Activated naive CD8-positive, alpha-beta T cell treated with anti-CD3 and anti-CD28 coated beads, Interleukin-2, amount 10 ng/mL, durations not matched to agents 7 days and 5 days (primary cell): ENCODE data around the gene CDH13. TPM values are rescaled to one million over a fixed set of nuclear protein-coding genes. Genes with fewer than 3 reads are reported as not detected.

Experiments
- ATAC-seq: fragments of 150-1000 bp; cut with Tn5 transposase; one replicate; pipeline ENCODE4 v1.10.0; 2021; ENCODE audit warnings: low read depth, moderate library complexity
- POLR2A ChIA-PET: fragments of 350-600 bp; sonication (Branson Sonifier 250); formaldehyde crosslinking; loops from one replicate; lab custom pipeline; 2021; ENCODE audit warnings: antibody characterized with exemption; lab: Charles Lee
- DNase-seq: peaks from one replicate; pipeline ENCODE4 v3.0.0; 2021
- H3K27ac Mint-ChIP-seq: one replicate; pipeline ENCODE4 v1.8.0; 2022; ENCODE audit warnings: mild to moderate bottlenecking, mixed read lengths
- H3K27me3 Mint-ChIP-seq: one replicate; pipeline ENCODE4 v1.8.0; 2022; ENCODE audit warnings: mild to moderate bottlenecking, moderate library complexity, mixed read lengths
- H3K36me3 Mint-ChIP-seq: one replicate; pipeline ENCODE4 v1.8.0; 2021; ENCODE audit warnings: mild to moderate bottlenecking, mixed read lengths
- H3K4me1 Mint-ChIP-seq: one replicate; pipeline ENCODE4 v1.8.0; 2021; ENCODE audit warnings: mixed read lengths
- H3K4me3 Mint-ChIP-seq: one replicate; pipeline ENCODE4 v1.8.0; 2022; ENCODE audit warnings: mild to moderate bottlenecking, moderate library complexity, mixed read lengths
- H3K9me3 Mint-ChIP-seq: one replicate; pipeline ENCODE4 v1.8.0; 2021; ENCODE audit warnings: mixed read lengths
- total RNA-seq, 2 experiments: library from RNA; stranded (reverse); gene quantifications; one replicate each; pipeline ENCODE4 v1.2.3, GENCODE V29; 2021

CDH13 gene
- total RNA-seq, 2 experiments from 2014 or later, result not detected

- Mint-ChIP-seq H3K4me3 (no peak overlapping the region), H3K36me3 (no peaks in the 10 kb centered on the region), H3K27me3 (no peaks in the 10 kb centered on the region), H3K4me1 (no peaks in the 10 kb centered on the region), H3K27ac (no peak overlapping the region), H3K9me3 (peaks cover 2% of the 10 kb centered on the region)
- ATAC-seq (no peak), DNase-seq (no peak)
- POLR2A ChIA-PET, result no interaction called here
Measured at GRCh38 chr16:83245061-83245460, 618.3 kb downstream of the CDH13 start.

- H3K4me1 Mint-ChIP-seq, result no peaks in the 10 kb centered on the region
- H3K27me3 Mint-ChIP-seq, result no peaks in the 10 kb centered on the region
- POLR2A ChIA-PET, result no interaction called here
- H3K27ac Mint-ChIP-seq, result no peak overlapping the region
- ATAC-seq (no peak), DNase-seq (no peak)
- H3K9me3 Mint-ChIP-seq, result peaks cover 2% of the 10 kb centered on the region
- H3K36me3 Mint-ChIP-seq, result no peaks in the 10 kb centered on the region
- H3K4me3 Mint-ChIP-seq, result no peak overlapping the region
Measured at GRCh38 chr16:83247767-83248372, 621.1 kb downstream of the CDH13 start.

GRCh38 chr16:83248735-83249463 lies 622.1 kb downstream of the CDH13 start:
- H3K9me3 Mint-ChIP-seq, result peaks cover 2% of the 10 kb centered on the region
- POLR2A ChIA-PET, result no interaction called here
- no peak overlapping the region for H3K4me3 Mint-ChIP-seq
- H3K27me3 Mint-ChIP-seq, result no peaks in the 10 kb centered on the region
- no peaks in the 10 kb centered on the region for H3K4me1 Mint-ChIP-seq
- ATAC-seq (no peak), DNase-seq (no peak)
- no peak overlapping the region for H3K27ac Mint-ChIP-seq
- no peaks in the 10 kb centered on the region for H3K36me3 Mint-ChIP-seq

GRCh38 chr16:83253521-83253920 lies 626.8 kb downstream of the CDH13 start:
- Mint-ChIP-seq H3K36me3 (no peaks in the 10 kb centered on the region), H3K9me3 (peaks cover 3% of the 10 kb centered on the region), H3K27ac (no peak overlapping the region), H3K4me1 (no peaks in the 10 kb centered on the region), H3K4me3 (no peak overlapping the region), H3K27me3 (no peaks in the 10 kb centered on the region)
- no peak for ATAC-seq
- DNase-seq, result no peak
- POLR2A ChIA-PET, result no interaction called here

DNA sequence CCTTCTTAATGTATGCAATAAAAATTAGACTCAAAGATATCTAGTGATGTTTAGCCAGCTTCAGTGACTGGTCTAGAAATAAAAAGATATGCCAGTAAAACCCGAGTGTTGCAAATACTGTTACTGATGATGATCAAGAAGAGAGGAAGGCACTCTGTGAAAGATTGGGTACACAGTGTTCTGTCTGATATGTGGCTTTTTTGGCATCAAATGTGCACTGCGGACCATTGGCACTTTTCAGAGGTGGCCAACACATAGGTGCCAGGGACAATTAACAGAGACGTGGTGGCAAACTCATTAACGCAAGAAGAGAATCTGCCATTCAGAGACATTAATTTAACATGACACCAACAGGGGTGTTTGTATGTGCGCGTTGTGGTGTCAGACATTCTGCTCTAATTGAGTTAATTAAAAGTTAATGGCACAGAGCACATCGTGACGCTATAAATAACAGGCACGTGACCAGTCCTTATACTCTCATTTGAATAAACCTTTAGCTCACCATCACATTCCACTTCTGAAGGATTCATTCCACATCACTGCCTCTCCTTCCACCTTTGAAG lies 631.7 kb downstream of the CDH13 start:
- H3K27ac Mint-ChIP-seq, result no peak overlapping the region
- H3K36me3 Mint-ChIP-seq, result no peaks in the 10 kb centered on the region
- H3K4me1 Mint-ChIP-seq, result no peaks in the 10 kb centered on the region
- no peak for DNase-seq
- ATAC-seq, result no peak
- H3K27me3 Mint-ChIP-seq, result no peaks in the 10 kb centered on the region
- H3K4me3 Mint-ChIP-seq, result no peak overlapping the region
- POLR2A ChIA-PET, result no interaction called here
- peaks cover 3% of the 10 kb centered on the region for H3K9me3 Mint-ChIP-seq

DNA sequence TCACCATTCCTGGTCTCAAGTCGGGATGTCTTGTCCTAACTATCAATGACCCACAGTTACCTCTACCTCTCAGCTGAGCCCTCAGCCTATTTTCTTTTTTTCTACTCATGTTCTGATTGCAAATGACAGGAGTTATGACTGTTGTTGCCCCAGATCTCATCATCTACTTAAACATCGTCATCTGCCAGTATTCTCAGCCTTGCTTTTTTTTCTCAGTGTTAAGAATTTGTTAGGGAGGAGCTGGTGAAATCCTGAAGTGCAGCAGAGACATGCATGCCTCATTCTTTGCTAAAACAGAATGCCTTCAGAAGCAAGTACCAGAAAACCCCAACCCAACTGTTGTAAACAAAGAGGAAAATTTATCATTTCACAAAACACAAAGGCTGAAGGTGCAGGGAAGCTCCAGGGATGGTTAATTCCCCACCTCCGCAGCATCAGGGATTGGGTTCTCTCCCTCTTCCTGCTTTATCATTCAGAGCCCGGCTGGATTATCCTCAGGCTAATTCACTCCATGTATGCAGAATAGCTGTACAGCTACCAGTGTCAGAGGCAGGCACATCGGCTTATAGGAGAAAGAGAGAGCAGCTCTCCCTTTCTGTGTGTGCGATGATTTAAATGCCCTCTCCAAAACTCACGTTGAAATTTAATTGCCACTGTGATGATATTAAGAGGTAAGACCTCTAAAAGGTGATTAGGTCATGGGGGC lies 640.2 kb downstream of the CDH13 start:
- H3K27me3 Mint-ChIP-seq, result peaks cover 5% of the 10 kb centered on the region
- H3K4me1 Mint-ChIP-seq, result no peaks in the 10 kb centered on the region
- no peaks in the 10 kb centered on the region for H3K9me3 Mint-ChIP-seq
- no peaks in the 10 kb centered on the region for H3K36me3 Mint-ChIP-seq
- no peak overlapping the region for H3K4me3 Mint-ChIP-seq
- POLR2A ChIA-PET, result no interaction called here
- DNase-seq (no peak), ATAC-seq (no peak)
- H3K27ac Mint-ChIP-seq, result no peak overlapping the region

DNA sequence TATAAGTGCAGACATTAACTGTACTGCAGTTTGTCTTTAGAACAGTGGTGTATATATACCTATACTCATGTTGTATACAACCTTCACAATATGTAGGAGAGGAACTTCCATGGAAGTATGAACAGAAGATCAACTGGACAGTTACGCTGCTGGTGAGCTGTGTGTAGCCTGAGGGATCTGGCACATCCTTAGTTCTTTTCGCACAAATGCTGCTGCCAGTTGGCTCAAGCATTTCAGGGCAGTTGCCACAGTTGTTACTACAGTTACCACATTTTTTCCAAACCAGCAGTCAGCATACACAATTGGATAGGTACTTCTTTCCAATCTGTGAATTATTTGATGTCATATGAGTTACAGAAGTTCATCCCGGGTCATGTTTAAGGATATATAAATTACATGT lies 641.4 kb downstream of the CDH13 start:
- H3K27me3 Mint-ChIP-seq, result peaks cover 5% of the 10 kb centered on the region
- H3K36me3 Mint-ChIP-seq, result no peaks in the 10 kb centered on the region
- POLR2A ChIA-PET, result no interaction called here
- H3K27ac Mint-ChIP-seq, result no peak overlapping the region
- H3K4me3 Mint-ChIP-seq, result no peak overlapping the region
- H3K9me3 Mint-ChIP-seq, result no peaks in the 10 kb centered on the region
- ATAC-seq (no peak), DNase-seq (no peak)
- no peaks in the 10 kb centered on the region for H3K4me1 Mint-ChIP-seq

- no peak for DNase-seq
- Mint-ChIP-seq H3K4me1 (no peaks in the 10 kb centered on the region), H3K36me3 (no peaks in the 10 kb centered on the region), H3K9me3 (no peaks in the 10 kb centered on the region), H3K4me3 (no peak overlapping the region), H3K27ac (no peak overlapping the region), H3K27me3 (peaks cover 5% of the 10 kb centered on the region)
- POLR2A ChIA-PET, result no interaction called here
- ATAC-seq, result no peak
Measured at GRCh38 chr16:83269048-83269447, 642.3 kb downstream of the CDH13 start.

DNA sequence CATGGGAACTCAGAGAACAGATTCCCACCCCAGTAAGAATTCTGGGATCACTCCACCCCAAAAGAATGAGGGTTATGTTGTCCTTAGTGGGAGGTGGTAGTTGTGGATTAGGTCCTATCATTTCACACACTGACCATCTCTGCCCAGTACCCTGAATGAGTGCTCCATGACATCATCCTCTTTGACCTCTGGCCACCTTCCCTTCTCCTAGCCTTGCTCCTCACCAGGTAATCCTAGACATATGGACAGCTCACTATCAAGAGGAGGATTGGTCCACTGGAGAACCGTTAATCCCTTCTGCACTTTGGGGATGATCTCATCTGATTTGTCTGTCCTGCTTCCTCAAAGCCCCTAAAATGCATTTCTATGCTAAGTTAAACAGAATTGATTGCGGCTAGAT lies 642.8 kb downstream of the CDH13 start:
- Mint-ChIP-seq H3K9me3 (no peaks in the 10 kb centered on the region), H3K36me3 (no peaks in the 10 kb centered on the region), H3K4me3 (no peak overlapping the region), H3K4me1 (no peaks in the 10 kb centered on the region), H3K27ac (no peak overlapping the region), H3K27me3 (peaks cover 5% of the 10 kb centered on the region)
- POLR2A ChIA-PET, result no interaction called here
- DNase-seq (no peak), ATAC-seq (no peak)

DNA sequence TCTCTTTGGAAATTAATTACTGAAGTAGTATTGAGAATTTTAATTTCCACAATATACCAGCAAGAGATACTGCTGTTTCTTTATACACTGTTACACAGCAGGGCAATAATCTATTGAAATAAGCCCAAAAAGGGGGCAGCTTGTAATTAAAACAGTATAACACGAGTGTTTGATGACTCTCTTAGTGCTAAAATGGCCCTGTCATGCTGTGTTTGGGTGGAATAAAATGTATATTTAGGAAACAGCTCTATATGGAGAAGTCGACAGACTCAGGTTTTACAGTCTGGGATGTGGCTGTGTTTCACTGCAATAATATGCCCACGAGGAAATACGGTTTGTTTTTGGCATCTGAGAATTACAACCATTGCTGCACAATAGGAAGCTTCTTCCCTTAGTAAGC lies 643.3 kb downstream of the CDH13 start:
- H3K4me3 Mint-ChIP-seq, result no peak overlapping the region
- no peaks in the 10 kb centered on the region for H3K9me3 Mint-ChIP-seq
- H3K4me1 Mint-ChIP-seq, result no peaks in the 10 kb centered on the region
- ATAC-seq, result no peak
- H3K27me3 Mint-ChIP-seq, result peaks cover 5% of the 10 kb centered on the region
- no peak for DNase-seq
- no peak overlapping the region for H3K27ac Mint-ChIP-seq
- no peaks in the 10 kb centered on the region for H3K36me3 Mint-ChIP-seq
- POLR2A ChIA-PET, result no interaction called here

DNA sequence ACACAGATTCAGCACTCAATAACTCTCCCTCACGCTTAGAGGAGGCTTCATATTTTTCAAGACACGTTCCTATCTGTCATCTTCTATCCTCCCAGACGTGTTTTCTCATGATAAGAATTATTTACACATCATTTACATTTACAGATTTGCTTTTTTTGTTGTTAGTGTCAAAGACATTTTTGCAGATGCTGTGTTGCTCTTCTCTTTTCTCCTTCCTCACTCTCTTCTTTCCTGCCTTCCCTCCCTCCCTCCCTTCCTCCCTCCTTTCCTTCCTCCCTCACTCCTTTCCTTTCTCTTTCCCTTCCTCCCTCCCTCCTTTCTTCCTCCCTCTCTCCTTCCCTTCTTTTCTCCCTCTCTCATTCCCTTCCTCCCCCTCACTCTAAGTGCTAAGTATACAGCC lies 643.9 kb downstream of the CDH13 start:
- ATAC-seq (no peak), DNase-seq (no peak)
- no peaks in the 10 kb centered on the region for H3K36me3 Mint-ChIP-seq
- no peaks in the 10 kb centered on the region for H3K9me3 Mint-ChIP-seq
- no peak overlapping the region for H3K4me3 Mint-ChIP-seq
- no peaks in the 10 kb centered on the region for H3K4me1 Mint-ChIP-seq
- peaks cover 5% of the 10 kb centered on the region for H3K27me3 Mint-ChIP-seq
- H3K27ac Mint-ChIP-seq, result no peak overlapping the region
- POLR2A ChIA-PET, result no interaction called here

DNA sequence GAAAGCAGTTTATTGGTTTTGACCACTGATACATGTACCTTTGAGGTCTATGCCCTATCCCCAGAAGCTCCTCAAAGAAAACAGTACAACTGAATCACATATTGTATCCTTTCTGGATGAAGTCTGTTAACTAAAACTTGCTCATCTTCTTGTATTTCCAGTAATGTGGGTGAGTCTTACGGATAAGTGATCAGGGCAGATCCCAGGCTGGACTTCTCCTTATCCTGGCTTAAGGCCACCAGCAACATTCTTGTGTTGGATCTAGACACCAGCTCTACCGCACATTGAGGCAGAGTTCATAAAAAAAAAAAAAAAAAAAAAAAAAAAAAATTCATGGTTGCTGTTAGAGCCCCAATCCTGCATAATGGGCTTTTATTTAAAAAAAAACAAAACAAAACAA lies 644.4 kb downstream of the CDH13 start:
- Mint-ChIP-seq H3K27ac (no peak overlapping the region), H3K36me3 (no peaks in the 10 kb centered on the region), H3K9me3 (no peaks in the 10 kb centered on the region), H3K27me3 (peaks cover 5% of the 10 kb centered on the region), H3K4me1 (no peaks in the 10 kb centered on the region), H3K4me3 (no peak overlapping the region)
- no peak for DNase-seq
- ATAC-seq, result no peak
- POLR2A ChIA-PET, result no interaction called here

- Mint-ChIP-seq H3K27me3 (peaks cover 5% of the 10 kb centered on the region), H3K4me1 (no peaks in the 10 kb centered on the region), H3K9me3 (no peaks in the 10 kb centered on the region), H3K27ac (no peak overlapping the region), H3K36me3 (no peaks in the 10 kb centered on the region), H3K4me3 (no peak overlapping the region)
- ATAC-seq (no peak), DNase-seq (no peak)
- POLR2A ChIA-PET, result no interaction called here
Measured at GRCh38 chr16:83271970-83272575, 645.3 kb downstream of the CDH13 start.
